Sigmoid colon (tissue), 7 donors: ENCODE data around the gene HDAC4. TPM values are rescaled to one million over a fixed set of nuclear protein-coding genes. Genes with fewer than 3 reads are reported as not detected.

Experiments
- DNase-seq: peaks from one replicate; pipeline ENCODE4 v3.0.0-alpha.2; 2019
- H3K27ac ChIP-seq, 4 donors: fragments of 200-600 bp; sonication (generic); one replicate each; pipeline ENCODE4 v1.5.1; 2016 to 2019; ENCODE audit warnings: mild to moderate bottlenecking in 1 of 4
- H3K27me3 ChIP-seq, 3 donors: fragments of 200-600 bp; sonication (generic); one replicate each; pipeline ENCODE4 v1.5.1; 2019; ENCODE audit warnings: mild to moderate bottlenecking in 1 of 3
- H3K36me3 ChIP-seq, 4 donors: fragments of 200-600 bp; sonication (generic); one replicate each; pipeline ENCODE4 v1.5.1; 2016 to 2019
- H3K4me1 ChIP-seq, 4 donors: fragments of 200-600 bp; sonication (generic); one replicate each; pipeline ENCODE4 v1.5.1; 2017 to 2019
- H3K4me3 ChIP-seq, 4 donors: fragments of 200-600 bp; sonication (generic); one replicate each; pipeline ENCODE4 v1.5.1; 2017 to 2019; ENCODE audit warnings: mild to moderate bottlenecking in 2 of 4, moderate library complexity in 1 of 4
- H3K9me3 ChIP-seq, 4 donors: fragments of 200-600 bp in 3 of 4; sonication (generic) in 3 of 4; one replicate each; pipeline versions ENCODE4 v1.5.1 to v1.6.1; 2013 to 2019
- EP300 ChIP-seq, 4 donors: sonication (generic); formaldehyde crosslinking; IDR thresholded peaks; one replicate each; pipeline ENCODE4 v1.6.1; 2017; ENCODE audit warnings: antibody characterized with exemption in 4 of 4
- POLR2A ChIP-seq, 2 donors: fragments of 450-650 bp; IDR thresholded peaks; one replicate each; pipeline ENCODE4 v1.6.1; 2016; ENCODE audit warnings: antibody characterized with exemption in 2 of 2, mild to moderate bottlenecking in 2 of 2, moderate library complexity in 2 of 2
- POLR2AphosphoS5 ChIP-seq, 4 donors: sonication (generic); formaldehyde crosslinking; IDR thresholded peaks; one replicate each; pipeline ENCODE4 v1.6.1; 2017; ENCODE audit warnings: antibody characterized with exemption in 4 of 4
- WGBS, 2 donors: extraction: QIAGEN DNeasy Blood & Tissue Kit; methylation state at CpG; one replicate each; pipeline ENCODE4 v1.1.7; 2013; 5-methylcytosine and 5-hydroxymethylcytosine counted together
- intact Hi-C: fragments of 100-400 bp; cut with DNase I; formaldehyde crosslinking; loops from one replicate; pipeline ENCODE4 v1.15.1; 2023
- polyA plus RNA-seq, 3 donors: library from polyadenylated mRNA; stranded (reverse); fragments of 200-250 nt; gene quantifications; one replicate each; pipeline ENCODE4 v1.2.3, GENCODE V29; 2013
- total RNA-seq, 4 donors: library from RNA; depleted of rRNA; stranded (reverse); fragments of >200 nt; gene quantifications; one replicate each; pipeline ENCODE4 v1.1.0, GENCODE V29; 2016
- TF ChIP-seq, protein P1 (sequence below), 4 experiments: fragments of 450-650 bp in 3 of 4; fragments of 200-600 bp in 1 of 4; IDR thresholded peaks; one replicate each; pipeline ENCODE4 v1.5.1; 2016 to 2019; ENCODE audit warnings: antibody characterized with exemption in 4 of 4, mild to moderate bottlenecking in 3 of 4, moderate library complexity in 2 of 4
- donor health status: healthy with polysubstance abuse.
- donor health status: Bipolar disorder and iron deficiency.
- donor health status: healthy.

HDAC4 gene
- total and polyA plus RNA-seq, 7 donors, result 1.8 to 196 (median 77.0) TPM

DNA sequence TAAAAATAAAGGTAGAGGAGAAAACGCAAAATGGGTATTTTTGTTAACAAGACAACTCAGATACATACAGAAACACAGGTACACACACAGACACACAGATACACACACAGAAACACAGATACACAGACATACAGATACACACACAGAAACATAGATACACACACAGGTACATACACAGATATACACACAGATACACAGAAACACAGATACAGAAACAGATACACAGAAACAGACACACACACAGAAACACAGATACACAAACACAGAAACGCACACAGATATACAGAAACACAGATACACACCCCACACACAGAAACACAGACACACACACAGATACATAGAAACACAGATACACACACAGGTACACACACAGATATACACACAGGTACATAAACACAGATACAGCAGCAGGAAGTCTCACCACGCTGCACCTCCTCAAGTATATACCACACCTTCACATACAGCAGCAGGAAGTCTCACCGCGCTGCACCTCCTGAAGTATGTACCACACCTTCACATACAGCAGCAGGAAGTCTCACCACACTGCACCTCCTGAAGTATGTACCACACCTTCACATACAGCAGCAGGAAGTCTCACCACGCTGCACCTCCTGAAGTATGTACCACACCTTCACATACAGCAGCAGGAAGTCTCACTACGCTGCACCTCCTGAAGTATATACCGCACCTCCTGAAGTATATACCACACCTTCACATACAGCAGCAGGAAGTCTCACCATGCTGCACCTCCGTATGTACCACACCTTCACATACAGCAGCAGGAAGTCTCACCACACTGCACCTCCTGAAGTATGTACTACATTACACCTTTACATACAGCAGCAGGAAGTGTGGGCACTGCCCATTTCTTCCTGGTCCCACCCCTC is 250.5 kb downstream of the HDAC4 start:
- H3K36me3 ChIP-seq, result peaks cover 29 to 93% (median 41%) of the 10 kb centered on the region in 4 donors
- intact Hi-C loops, result no loop called here
- DNase-seq, result peak; percentile 38
- 54 to 61% methylated on average over 9 of the region's 9 CpGs for WGBS, 2 donors
- no peaks in the 10 kb centered on the region for H3K9me3 ChIP-seq
- peak overlapping the region; percentile 74 to 82 (median 78) for H3K27ac ChIP-seq
- TF ChIP-seq EP300 (IDR thresholded peaks at IDR 0.05), result no peak
- TF ChIP-seq, protein P1, sequence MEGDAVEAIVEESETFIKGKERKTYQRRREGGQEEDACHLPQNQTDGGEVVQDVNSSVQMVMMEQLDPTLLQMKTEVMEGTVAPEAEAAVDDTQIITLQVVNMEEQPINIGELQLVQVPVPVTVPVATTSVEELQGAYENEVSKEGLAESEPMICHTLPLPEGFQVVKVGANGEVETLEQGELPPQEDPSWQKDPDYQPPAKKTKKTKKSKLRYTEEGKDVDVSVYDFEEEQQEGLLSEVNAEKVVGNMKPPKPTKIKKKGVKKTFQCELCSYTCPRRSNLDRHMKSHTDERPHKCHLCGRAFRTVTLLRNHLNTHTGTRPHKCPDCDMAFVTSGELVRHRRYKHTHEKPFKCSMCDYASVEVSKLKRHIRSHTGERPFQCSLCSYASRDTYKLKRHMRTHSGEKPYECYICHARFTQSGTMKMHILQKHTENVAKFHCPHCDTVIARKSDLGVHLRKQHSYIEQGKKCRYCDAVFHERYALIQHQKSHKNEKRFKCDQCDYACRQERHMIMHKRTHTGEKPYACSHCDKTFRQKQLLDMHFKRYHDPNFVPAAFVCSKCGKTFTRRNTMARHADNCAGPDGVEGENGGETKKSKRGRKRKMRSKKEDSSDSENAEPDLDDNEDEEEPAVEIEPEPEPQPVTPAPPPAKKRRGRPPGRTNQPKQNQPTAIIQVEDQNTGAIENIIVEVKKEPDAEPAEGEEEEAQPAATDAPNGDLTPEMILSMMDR (IDR thresholded peaks at IDR 0.05), result no peak
- TF ChIP-seq POLR2AphosphoS5 (IDR thresholded peaks at IDR 0.05), result no peak
- H3K4me3 ChIP-seq, result no peak overlapping the region
- peaks cover 0 to 29% (median 23%) of the 10 kb centered on the region in 4 donors for H3K4me1 ChIP-seq
- H3K27me3 ChIP-seq, result no peaks in the 10 kb centered on the region

DNA sequence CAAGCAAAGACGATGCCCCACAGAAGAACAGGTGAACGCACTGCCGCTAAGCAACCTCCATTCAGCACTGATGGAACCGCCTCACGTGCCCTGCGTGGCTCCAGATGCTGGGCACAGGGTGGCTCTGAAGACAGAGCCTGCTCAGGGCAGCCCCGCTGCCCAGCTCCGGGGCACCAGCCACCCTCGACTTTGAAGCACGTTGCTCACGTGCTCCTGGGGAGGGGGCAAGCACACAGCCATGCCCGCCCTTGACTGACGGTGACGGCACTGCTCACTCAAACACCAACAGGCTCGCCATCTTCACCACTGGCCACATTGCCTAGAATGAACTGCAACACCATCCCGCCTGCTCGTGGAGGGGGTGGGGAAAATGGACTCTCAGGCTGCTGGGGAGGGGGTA is 251.3 kb downstream of the HDAC4 start:
- 96 to 98% methylated on average over 17 of the region's 17 CpGs for WGBS, 2 donors
- H3K4me1 ChIP-seq, result peaks cover 0 to 30% (median 23%) of the 10 kb centered on the region in 4 donors
- peak overlapping the region in 2 of 4 donors; percentile 23 to 81 for H3K27ac ChIP-seq
- DNase-seq, result peak; percentile 48
- intact Hi-C loops, result no loop called here
- no peaks in the 10 kb centered on the region for H3K9me3 ChIP-seq
- no peaks in the 10 kb centered on the region for H3K27me3 ChIP-seq
- peaks cover 20 to 93% (median 37%) of the 10 kb centered on the region in 4 donors for H3K36me3 ChIP-seq
- H3K4me3 ChIP-seq, result no peak overlapping the region
- TF ChIP-seq EP300 (IDR thresholded peaks at IDR 0.05), result no peak
- TF ChIP-seq POLR2A (IDR thresholded peaks at IDR 0.05), result no peak
- no peak for TF ChIP-seq POLR2AphosphoS5 (IDR thresholded peaks at IDR 0.05)
- TF ChIP-seq, protein P1 (IDR thresholded peaks at IDR 0.05), result no peak

GRCh38 chr2:239148495-239149200 is 252.2 kb downstream of the HDAC4 start:
- 96% methylated on average over 28 of the region's 28 CpGs for WGBS, 2 donors
- no peaks in the 10 kb centered on the region for H3K27me3 ChIP-seq
- no peak overlapping the region for H3K27ac ChIP-seq
- peaks cover 0 to 39% (median 23%) of the 10 kb centered on the region in 4 donors for H3K4me1 ChIP-seq
- H3K36me3 ChIP-seq, result peaks cover 25 to 93% (median 35%) of the 10 kb centered on the region in 4 donors
- no peak overlapping the region for H3K4me3 ChIP-seq
- TF ChIP-seq, protein P1 (IDR thresholded peaks at IDR 0.05), result no peak
- TF ChIP-seq EP300 (IDR thresholded peaks at IDR 0.05) (no peak), POLR2A (IDR thresholded peaks at IDR 0.05) (no peak), POLR2AphosphoS5 (IDR thresholded peaks at IDR 0.05) (no peak)
- peak; percentile 51 for DNase-seq
- H3K9me3 ChIP-seq, result no peaks in the 10 kb centered on the region
- intact Hi-C loops, result no loop called here

DNA sequence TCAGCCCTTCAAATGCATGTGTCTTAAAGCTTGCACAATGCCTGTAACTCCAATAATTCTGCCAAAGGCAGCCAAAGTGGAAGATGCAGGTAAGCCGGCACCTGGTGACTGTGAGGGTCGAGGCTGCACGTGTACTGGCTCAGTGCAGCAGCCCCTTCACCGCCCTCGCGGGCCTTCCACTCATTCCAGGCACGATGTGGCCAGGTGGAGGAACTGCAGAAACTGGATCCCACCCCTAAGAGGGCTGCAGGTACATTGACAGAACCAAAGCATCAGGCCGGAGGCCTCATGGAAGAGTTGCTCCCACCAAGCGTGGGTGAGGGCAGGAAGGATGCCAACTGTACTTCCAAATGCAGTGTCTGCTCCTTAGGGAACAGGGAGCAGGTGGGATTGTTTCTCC is 253.4 kb downstream of the HDAC4 start:
- Histone ChIP-seq H3K36me3 (peaks cover 28 to 93% (median 36%) of the 10 kb centered on the region in 4 donors), H3K27me3 (no peaks in the 10 kb centered on the region), H3K4me1 (peaks cover 0 to 33% (median 17%) of the 10 kb centered on the region in 4 donors), H3K4me3 (no peak overlapping the region), H3K9me3 (no peaks in the 10 kb centered on the region), H3K27ac (no peak overlapping the region)
- 95 to 97% methylated on average over 9 of the region's 9 CpGs for WGBS, 2 donors
- peak; percentile 40 for DNase-seq
- intact Hi-C loops, result no loop called here
- TF ChIP-seq POLR2A (IDR thresholded peaks at IDR 0.05) (no peak), EP300 (IDR thresholded peaks at IDR 0.05) (no peak), POLR2AphosphoS5 (IDR thresholded peaks at IDR 0.05) (no peak)
- TF ChIP-seq, protein P1 (IDR thresholded peaks at IDR 0.05), result no peak
